IMR-90 (cell line): Measurements from ENCODE around the gene SPATA17. TPM values are rescaled to one million over a fixed set of nuclear protein-coding genes. Genes with fewer than 3 reads are reported as not detected.

Experiments used
- ATAC-seq: fragments of 200-7000 bp; cut with Tn5 transposase; 2 replicates; pipeline ENCODE4 v1.9.1; 2020; ENCODE audit warnings: low read depth, mild to moderate bottlenecking, moderate library complexity
- BruUV-seq: library from RNA; stranded (reverse); fragments of 400-500 nt; replicated peaks from 2 replicates; lab custom pipeline; 2021; lab: Mats Ljungman, UMichigan
- CTCF ChIA-PET: fragments of 300-600 bp; formaldehyde crosslinking; extraction: SDS; loops from one replicate; lab custom pipeline; 2021; ENCODE audit warnings: antibody characterized with exemption; lab: Yijun Ruan, JAX
- POLR2A ChIA-PET: fragments of 300-600 bp; sonication (Branson Sonifier 250); formaldehyde crosslinking; loops from one replicate; lab custom pipeline; 2022; ENCODE audit warnings: antibody characterized with exemption; ENCODE audit not compliant: unreplicated experiment; lab: Charles Lee
- DNase-seq: peaks from one replicate; pipeline ENCODE4 v3.0.0; 2013
- H2AFZ ChIP-seq: replicated peaks from 2 replicates; pipeline ENCODE3; 2013; ENCODE audit warnings: low read length, mild to moderate bottlenecking; ENCODE audit not compliant: poor library complexity
- H2AK5ac ChIP-seq: 2 replicates; pipeline ENCODE4 v1.6.1; 2013; ENCODE audit warnings: low read depth, low read length, inconsistent platforms
- H2AK9ac ChIP-seq: replicated peaks from 2 replicates; pipeline ENCODE3; 2013; ENCODE audit warnings: mild to moderate bottlenecking, low read depth, low read length, moderate library complexity; ENCODE audit not compliant: poor library complexity
- H2BK120ac ChIP-seq: 2 replicates; pipeline ENCODE4 v1.6.1; 2013; ENCODE audit warnings: low read depth, low read length, inconsistent platforms
- H2BK15ac ChIP-seq: 3 replicates; pipeline ENCODE4 v1.6.1; 2013; ENCODE audit warnings: low read depth, low read length, inconsistent platforms
- H2BK20ac ChIP-seq: 2 replicates; pipeline ENCODE4 v1.6.1; 2013; ENCODE audit warnings: low read depth, mild to moderate bottlenecking, inconsistent platforms, low read length, moderate library complexity
- H2BK5ac ChIP-seq: 2 replicates; pipeline ENCODE4 v1.6.1; 2013; ENCODE audit warnings: mild to moderate bottlenecking, low read depth, low read length, inconsistent platforms; ENCODE audit not compliant: poor library complexity, severe bottlenecking
- H3K14ac ChIP-seq: replicated peaks from 2 replicates; pipeline ENCODE4 v1.6.1; 2013; ENCODE audit warnings: low read depth, low read length, inconsistent platforms
- H3K18ac ChIP-seq: 2 replicates; pipeline ENCODE4 v1.6.1; 2013; ENCODE audit warnings: low read depth, low read length, control low read depth
- H3K23ac ChIP-seq: 2 replicates; pipeline ENCODE4 v1.6.1; 2013; ENCODE audit warnings: low read depth, low read length, inconsistent platforms
- H3K27ac ChIP-seq: 2 replicates; pipeline ENCODE4 v1.5.1; 2013; ENCODE audit warnings: mild to moderate bottlenecking, control low read depth, low read length; ENCODE audit not compliant: insufficient read depth
- H3K27me3 ChIP-seq: 2 replicates; pipeline ENCODE4 v1.6.1; 2013; ENCODE audit warnings: low read length; ENCODE audit not compliant: control insufficient read depth, insufficient read depth
- H3K36me3 ChIP-seq: 2 replicates; pipeline ENCODE4 v1.6.1; 2013; ENCODE audit warnings: low read length, mixed read lengths; ENCODE audit not compliant: control insufficient read depth, insufficient read depth
- H3K4ac ChIP-seq: 2 replicates; pipeline ENCODE4 v1.6.1; 2013; ENCODE audit warnings: low read depth, low read length, inconsistent platforms
- H3K4me1 ChIP-seq: 2 replicates; pipeline ENCODE4 v1.6.1; 2013; ENCODE audit warnings: low read length, mixed read lengths; ENCODE audit not compliant: control insufficient read depth, insufficient read depth
- H3K4me2 ChIP-seq: 2 replicates; pipeline ENCODE4 v1.6.1; 2013; ENCODE audit warnings: low read depth, mild to moderate bottlenecking, control low read depth, low read length, moderate library complexity
- H3K4me3 ChIP-seq: 2 replicates; pipeline ENCODE4 v1.5.1; 2013; ENCODE audit warnings: low read depth, mild to moderate bottlenecking, control low read depth, low read length, moderate library complexity; ENCODE audit not compliant: insufficient read depth
- H3K56ac ChIP-seq: 2 replicates; pipeline ENCODE4 v1.6.1; 2013; ENCODE audit warnings: low read length, inconsistent platforms; ENCODE audit not compliant: insufficient read depth; ENCODE audit errors: extremely low read depth
- H3K79me1 ChIP-seq, 2 experiments: 2 replicates each; pipeline ENCODE4 v1.6.1; 2013; ENCODE audit warnings: low read length in 2 of 2, inconsistent platforms in 1 of 2, low read depth in 1 of 2
- H3K9ac ChIP-seq: 2 replicates; pipeline ENCODE4 v1.6.1; 2013; ENCODE audit warnings: low read depth, low read length, control low read depth
- H3K9me1 ChIP-seq: 2 replicates; pipeline ENCODE4 v1.6.1; 2013; ENCODE audit warnings: low read length, inconsistent platforms; ENCODE audit not compliant: insufficient read depth
- H3K9me3 ChIP-seq: 2 replicates; pipeline ENCODE4 v1.6.1; 2013; ENCODE audit warnings: low read length; ENCODE audit not compliant: control insufficient read depth, insufficient read depth
- H4K20me1 ChIP-seq: 2 replicates; pipeline ENCODE4 v1.6.1; 2013; ENCODE audit warnings: low read length, inconsistent platforms; ENCODE audit not compliant: insufficient read depth
- H4K5ac ChIP-seq: 2 replicates; pipeline ENCODE4 v1.6.1; 2013; ENCODE audit warnings: mild to moderate bottlenecking, low read depth, low read length, control low read depth
- H4K8ac ChIP-seq, 2 experiments: 2 replicates each; pipeline ENCODE4 v1.6.1; 2013; ENCODE audit warnings: low read depth in 2 of 2, low read length in 2 of 2, control low read depth in 1 of 2, inconsistent platforms in 1 of 2
- H4K91ac ChIP-seq: 2 replicates; pipeline ENCODE4 v1.6.1; 2013; ENCODE audit warnings: low read depth, low read length, inconsistent platforms; ENCODE audit not compliant: insufficient read depth
- BHLHE40 ChIP-seq: fragments of 150-350 bp; IDR thresholded peaks from 2 replicates; pipeline ENCODE4 v1.6.1; 2016; ENCODE audit warnings: mild to moderate bottlenecking, low read depth, low read length
- CEBPB ChIP-seq: IDR thresholded peaks from 2 replicates; pipeline ENCODE4 v1.6.1; 2012; ENCODE audit warnings: low read depth, low read length, improper control_type of control experiment
- CHD1 ChIP-seq: IDR thresholded peaks from 2 replicates; pipeline ENCODE4 v1.6.1; 2012; ENCODE audit warnings: low read depth, low read length, improper control_type of control experiment
- CTCF ChIP-seq: conservative IDR thresholded peaks from 2 replicates; pipeline ENCODE4 v1.5.1; 2012; ENCODE audit warnings: mild to moderate bottlenecking, low read depth, low read length, improper control_type of control experiment
- FOS ChIP-seq: fragments of 150-350 bp; IDR thresholded peaks from 2 replicates; pipeline ENCODE4 v1.6.1; 2016; ENCODE audit warnings: low read depth, low read length
- MAFK ChIP-seq: IDR thresholded peaks from 2 replicates; pipeline ENCODE4 v1.6.1; 2012; ENCODE audit warnings: low read depth, low read length, improper control_type of control experiment
- MAZ ChIP-seq: IDR thresholded peaks from 2 replicates; pipeline ENCODE4 v1.6.1; 2012; ENCODE audit warnings: low read depth, mild to moderate bottlenecking, low read length, improper control_type of control experiment, moderate library complexity, borderline replicate concordance
- MXI1 ChIP-seq: IDR thresholded peaks from 2 replicates; pipeline ENCODE4 v1.6.1; 2012; ENCODE audit warnings: low read depth, mild to moderate bottlenecking, low read length, moderate library complexity, borderline replicate concordance
- NFE2L2 ChIP-seq: fragments of 150-350 bp; IDR thresholded peaks from 2 replicates; pipeline ENCODE4 v1.6.1; 2016; ENCODE audit warnings: low read depth, mild to moderate bottlenecking, low read length
- POLR2A ChIP-seq: IDR thresholded peaks from 2 replicates; pipeline ENCODE4 v1.6.1; 2012; ENCODE audit warnings: mild to moderate bottlenecking, low read depth, low read length
- RAD21 ChIP-seq: IDR thresholded peaks from 2 replicates; pipeline ENCODE4 v1.6.1; 2012; ENCODE audit warnings: low read length, improper control_type of control experiment
- RCOR1 ChIP-seq: IDR thresholded peaks from 2 replicates; pipeline ENCODE4 v1.6.1; 2012; ENCODE audit warnings: mild to moderate bottlenecking, low read length, improper control_type of control experiment; ENCODE audit not compliant: insufficient replicate concordance
- RFX5 ChIP-seq: IDR thresholded peaks from 2 replicates; pipeline ENCODE4 v1.8.0; 2012; ENCODE audit warnings: low read depth, mild to moderate bottlenecking, low read length, moderate library complexity
- SMC3 ChIP-seq: fragments of 150-350 bp; IDR thresholded peaks from 2 replicates; pipeline ENCODE4 v1.6.1; 2016; ENCODE audit warnings: low read depth, mild to moderate bottlenecking, antibody characterized with exemption, low read length, moderate library complexity
- WGBS, 2 experiments: methylation state at CpG; one replicate each; pipeline versions ENCODE4 v1.1.5 to v1.1.7; 2013; ENCODE audit warnings: missing lambda C conversion rate in 2 of 2; ENCODE audit not compliant: insufficient read length in 1 of 2; ENCODE audit errors: extremely low coverage in 2 of 2; 5-methylcytosine and 5-hydroxymethylcytosine counted together
- dilution Hi-C: fragments of 300-500 bp; cut with HindIII; formaldehyde crosslinking; loops from one replicate; pipeline ENCODE4 v1.14.3; 2018; ENCODE audit warnings: low sequenced_read_pairs; ENCODE audit not compliant: unreplicated experiment
- in situ Hi-C: fragments of 300-500 bp; cut with MboI; formaldehyde crosslinking; loops from 3 replicates; pipeline ENCODE4 v1.14.3; 2019; ENCODE audit warnings: low sequenced_read_pairs, inconsistent platforms, mixed read lengths
- intact Hi-C: fragments of 100-400 bp; cut with micrococcal nuclease; formaldehyde crosslinking; loops from 2 replicates; pipeline ENCODE4 v1.10.0; 2022
- polyA plus RNA-seq, 3 experiments: library from polyadenylated mRNA; depleted of rRNA; stranded (reverse); fragments of >200 nt; gene quantifications; 2 replicates each; pipeline ENCODE4 v1.2.3, GENCODE V29; 2012; ENCODE audit warnings: low replicate concordance in 1 of 3
- total RNA-seq: library from RNA; depleted of rRNA; stranded (reverse); fragments of >200 nt; gene quantifications from 2 replicates; pipeline ENCODE4 v1.2.3, GENCODE V29; 2012
- TF ChIP-seq, protein P1 (sequence below): fragments of 150-350 bp; IDR thresholded peaks from 2 replicates; pipeline ENCODE4 v1.6.1; 2016; ENCODE audit warnings: low read depth, mild to moderate bottlenecking, low read length, moderate library complexity, borderline replicate concordance
- TF ChIP-seq, protein P2 (sequence below): fragments of 150-350 bp; IDR thresholded peaks from 2 replicates; pipeline ENCODE4 v1.6.1; 2017; ENCODE audit warnings: mild to moderate bottlenecking, antibody characterized with exemption, low read length, low read depth

The SPATA17 gene
- total and polyA plus RNA-seq, 2 of the 4 experiments (the other 2 are of a cell fraction): 0.03 to 0.18 TPM

- Histone ChIP-seq H3K4me1 (no peaks in the 10 kb centered on the region), H3K9me1 (no peaks in the 10 kb centered on the region), H3K79me1 (no peaks in the 10 kb centered on the region), H3K4ac (no peak overlapping the region), H3K56ac (no peak overlapping the region), H2AK5ac (no peak overlapping the region), H4K91ac (no peak overlapping the region), H4K5ac (no peak overlapping the region), H2BK20ac (no peak overlapping the region), H3K9me3 (no peaks in the 10 kb centered on the region), H4K20me1 (no peaks in the 10 kb centered on the region), H3K27ac (no peak overlapping the region), H2AK9ac (no peak overlapping the region), H2BK5ac (no peak overlapping the region), H2BK15ac (no peak overlapping the region), H3K27me3 (no peaks in the 10 kb centered on the region), H3K18ac (no peak overlapping the region), H3K4me2 (no peak overlapping the region), H2AFZ (no peak overlapping the region), H3K4me3 (no peak overlapping the region), H3K9ac (no peak overlapping the region), H2BK120ac (no peak overlapping the region), H4K8ac (no peak overlapping the region), H3K36me3 (no peaks in the 10 kb centered on the region), H3K23ac (no peak overlapping the region), H3K14ac (no peak overlapping the region)
- in situ Hi-C loops (no loop called here), dilution Hi-C loops (no loop called here), intact Hi-C loops (no loop called here)
- no TSS peak for BruUV-seq
- no peak for TF ChIP-seq MXI1
- TF ChIP-seq NFE2L2: no peak
- TF ChIP-seq RFX5: no peak
- TF ChIP-seq, protein P1, sequence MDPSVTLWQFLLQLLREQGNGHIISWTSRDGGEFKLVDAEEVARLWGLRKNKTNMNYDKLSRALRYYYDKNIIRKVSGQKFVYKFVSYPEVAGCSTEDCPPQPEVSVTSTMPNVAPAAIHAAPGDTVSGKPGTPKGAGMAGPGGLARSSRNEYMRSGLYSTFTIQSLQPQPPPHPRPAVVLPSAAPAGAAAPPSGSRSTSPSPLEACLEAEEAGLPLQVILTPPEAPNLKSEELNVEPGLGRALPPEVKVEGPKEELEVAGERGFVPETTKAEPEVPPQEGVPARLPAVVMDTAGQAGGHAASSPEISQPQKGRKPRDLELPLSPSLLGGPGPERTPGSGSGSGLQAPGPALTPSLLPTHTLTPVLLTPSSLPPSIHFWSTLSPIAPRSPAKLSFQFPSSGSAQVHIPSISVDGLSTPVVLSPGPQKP: no peak
- TF ChIP-seq CHD1: no peak
- no peak for TF ChIP-seq MAZ
- no peak for TF ChIP-seq CEBPB
- no peak for TF ChIP-seq RAD21
- no peak for TF ChIP-seq FOS
- no peak for TF ChIP-seq BHLHE40
- no peak for TF ChIP-seq POLR2A
- TF ChIP-seq, protein P2, sequence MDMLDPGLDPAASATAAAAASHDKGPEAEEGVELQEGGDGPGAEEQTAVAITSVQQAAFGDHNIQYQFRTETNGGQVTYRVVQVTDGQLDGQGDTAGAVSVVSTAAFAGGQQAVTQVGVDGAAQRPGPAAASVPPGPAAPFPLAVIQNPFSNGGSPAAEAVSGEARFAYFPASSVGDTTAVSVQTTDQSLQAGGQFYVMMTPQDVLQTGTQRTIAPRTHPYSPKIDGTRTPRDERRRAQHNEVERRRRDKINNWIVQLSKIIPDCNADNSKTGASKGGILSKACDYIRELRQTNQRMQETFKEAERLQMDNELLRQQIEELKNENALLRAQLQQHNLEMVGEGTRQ: no peak
- TF ChIP-seq SMC3: no peak
- no peak for TF ChIP-seq RCOR1
- no peak for TF ChIP-seq CTCF
- TF ChIP-seq MAFK: no peak
- 29% methylated on average over 1 of the region's 3 CpGs; no CpG with 5 or more reads in 1 of the 2 experiments for WGBS, 2 experiments
- ATAC-seq: no peak
- DNase-seq: no peak
- ChIA-PET CTCF (no interaction called here), POLR2A (no interaction called here)
Observed at GRCh38 chr1:217892750-217893149, 261.6 kb downstream of the SPATA17 start.
